Omental fat pad (tissue), 4 donors: ENCODE data around the gene NRCAM. TPM values are rescaled to one million over a fixed set of nuclear protein-coding genes. Genes with fewer than 3 reads are reported as not detected.

Experiments used
- ATAC-seq: fragments of 150-250 bp; one replicate; pipeline ENCODE4 v1.9.1; 2016; ENCODE audit warnings: mild to moderate bottlenecking, moderate library complexity; ENCODE audit not compliant: low FRiP score
- DNase-seq: peaks from one replicate; pipeline ENCODE4 v3.0.0-alpha.2; 2019; ENCODE audit warnings: low spot score
- total RNA-seq, 4 donors: library from RNA; depleted of rRNA; stranded (reverse); fragments of >200 nt; gene quantifications; one replicate each; pipeline ENCODE4 v1.1.0, GENCODE V29; 2016
- TF ChIP-seq, protein P1 (sequence below), 3 donors: fragments of 450-650 bp; IDR thresholded peaks; one replicate each; pipeline ENCODE4 v1.5.1; 2016 to 2017; ENCODE audit warnings: antibody characterized with exemption in 3 of 3, mild to moderate bottlenecking in 3 of 3, moderate library complexity in 2 of 3

Gene NRCAM
- total RNA-seq, 4 donors from 2014 or later, result 1.9 to 6.5 (median 4.6) TPM

DNA sequence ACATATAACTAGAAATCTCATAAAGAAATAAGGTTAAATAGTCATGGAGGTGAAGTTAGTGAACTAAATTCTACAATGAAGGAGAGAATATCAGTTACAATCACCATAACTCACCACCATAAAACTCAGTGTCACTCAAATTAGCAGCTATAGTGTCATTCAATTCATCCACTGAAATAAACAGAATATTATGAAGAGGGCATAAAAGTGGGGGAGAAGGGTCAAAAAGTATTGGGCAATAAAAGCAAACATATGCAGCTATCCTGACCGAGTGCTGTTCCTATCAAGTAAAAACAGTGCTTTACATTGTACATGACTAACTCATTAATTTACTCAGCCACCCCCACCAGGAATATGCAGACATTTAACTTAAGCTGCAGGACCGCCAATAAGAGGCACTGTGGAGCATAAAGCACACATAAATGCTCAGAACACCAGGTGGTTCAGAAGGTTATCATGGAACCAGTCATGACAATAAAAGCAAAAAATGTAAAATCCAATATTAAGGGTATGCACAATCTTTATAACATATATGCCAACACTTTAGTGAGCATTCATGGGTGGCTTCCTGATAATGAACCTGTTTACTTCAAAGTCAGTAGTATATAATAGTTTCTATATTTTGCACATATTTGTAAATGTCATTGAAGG, 230.6 kb downstream of the NRCAM start:
- DNase-seq, result no peak
- TF ChIP-seq, protein P1, sequence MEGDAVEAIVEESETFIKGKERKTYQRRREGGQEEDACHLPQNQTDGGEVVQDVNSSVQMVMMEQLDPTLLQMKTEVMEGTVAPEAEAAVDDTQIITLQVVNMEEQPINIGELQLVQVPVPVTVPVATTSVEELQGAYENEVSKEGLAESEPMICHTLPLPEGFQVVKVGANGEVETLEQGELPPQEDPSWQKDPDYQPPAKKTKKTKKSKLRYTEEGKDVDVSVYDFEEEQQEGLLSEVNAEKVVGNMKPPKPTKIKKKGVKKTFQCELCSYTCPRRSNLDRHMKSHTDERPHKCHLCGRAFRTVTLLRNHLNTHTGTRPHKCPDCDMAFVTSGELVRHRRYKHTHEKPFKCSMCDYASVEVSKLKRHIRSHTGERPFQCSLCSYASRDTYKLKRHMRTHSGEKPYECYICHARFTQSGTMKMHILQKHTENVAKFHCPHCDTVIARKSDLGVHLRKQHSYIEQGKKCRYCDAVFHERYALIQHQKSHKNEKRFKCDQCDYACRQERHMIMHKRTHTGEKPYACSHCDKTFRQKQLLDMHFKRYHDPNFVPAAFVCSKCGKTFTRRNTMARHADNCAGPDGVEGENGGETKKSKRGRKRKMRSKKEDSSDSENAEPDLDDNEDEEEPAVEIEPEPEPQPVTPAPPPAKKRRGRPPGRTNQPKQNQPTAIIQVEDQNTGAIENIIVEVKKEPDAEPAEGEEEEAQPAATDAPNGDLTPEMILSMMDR (IDR thresholded peaks at IDR 0.05), result no peak
- ATAC-seq, result no peak

DNA sequence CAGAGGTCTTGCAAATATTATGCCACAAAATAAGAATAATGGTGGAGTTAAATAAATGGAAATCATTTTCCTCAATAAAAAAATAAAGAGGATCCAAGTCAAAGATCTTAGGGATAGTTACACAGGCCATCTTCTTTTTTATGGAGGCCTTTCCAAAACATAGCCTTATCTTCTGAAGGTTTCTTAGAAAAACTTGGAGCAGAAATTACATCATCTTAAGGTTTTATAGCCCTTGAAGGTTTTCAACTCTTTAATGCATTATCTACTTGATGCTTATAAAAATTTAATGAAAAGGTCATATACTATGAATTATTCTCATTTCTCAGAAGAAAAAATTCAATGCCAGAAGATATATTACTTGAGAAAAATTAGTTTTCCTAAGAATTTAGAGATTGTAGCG, 231.8 kb downstream of the NRCAM start:
- no peak for ATAC-seq
- DNase-seq, result no peak

DNA sequence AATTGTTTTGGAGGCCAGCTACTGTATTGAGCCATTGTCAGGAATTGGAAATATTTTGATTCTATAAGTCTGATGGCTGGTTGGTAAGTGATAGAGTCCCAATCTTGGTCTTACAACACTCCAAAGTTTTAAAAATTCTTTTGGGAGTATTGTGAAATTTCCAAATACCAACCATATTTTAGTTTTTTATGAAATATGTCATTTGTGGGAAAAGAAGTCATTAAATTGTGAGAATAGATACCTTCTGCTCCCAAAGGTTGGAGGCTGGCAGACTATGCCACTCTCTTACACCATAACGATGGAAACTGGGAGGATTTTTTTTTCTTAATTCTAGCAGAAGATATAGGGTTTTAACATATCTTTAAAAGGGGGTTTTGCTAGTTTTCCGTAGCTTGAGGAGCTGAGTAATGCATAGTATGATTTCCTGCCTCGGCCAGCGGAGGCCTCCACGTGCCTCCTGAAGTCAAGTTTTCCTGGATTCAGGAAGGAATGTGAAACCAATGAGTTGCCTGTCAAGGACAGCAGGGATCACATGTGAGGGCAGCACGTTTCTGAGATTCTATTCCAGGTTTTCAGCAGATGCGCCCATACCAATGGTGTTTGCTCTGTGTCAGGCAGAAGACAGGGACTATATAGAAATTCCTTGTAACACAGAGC, 233.9 kb downstream of the NRCAM start:
- no peak for ATAC-seq
- TF ChIP-seq, protein P1 (IDR thresholded peaks at IDR 0.05), result no peak
- DNase-seq, result no peak

More for the DNA sequence above, 231.8 kb downstream of the NRCAM start:
- TF ChIP-seq, protein P1 (IDR thresholded peaks at IDR 0.05), result no peak

DNA sequence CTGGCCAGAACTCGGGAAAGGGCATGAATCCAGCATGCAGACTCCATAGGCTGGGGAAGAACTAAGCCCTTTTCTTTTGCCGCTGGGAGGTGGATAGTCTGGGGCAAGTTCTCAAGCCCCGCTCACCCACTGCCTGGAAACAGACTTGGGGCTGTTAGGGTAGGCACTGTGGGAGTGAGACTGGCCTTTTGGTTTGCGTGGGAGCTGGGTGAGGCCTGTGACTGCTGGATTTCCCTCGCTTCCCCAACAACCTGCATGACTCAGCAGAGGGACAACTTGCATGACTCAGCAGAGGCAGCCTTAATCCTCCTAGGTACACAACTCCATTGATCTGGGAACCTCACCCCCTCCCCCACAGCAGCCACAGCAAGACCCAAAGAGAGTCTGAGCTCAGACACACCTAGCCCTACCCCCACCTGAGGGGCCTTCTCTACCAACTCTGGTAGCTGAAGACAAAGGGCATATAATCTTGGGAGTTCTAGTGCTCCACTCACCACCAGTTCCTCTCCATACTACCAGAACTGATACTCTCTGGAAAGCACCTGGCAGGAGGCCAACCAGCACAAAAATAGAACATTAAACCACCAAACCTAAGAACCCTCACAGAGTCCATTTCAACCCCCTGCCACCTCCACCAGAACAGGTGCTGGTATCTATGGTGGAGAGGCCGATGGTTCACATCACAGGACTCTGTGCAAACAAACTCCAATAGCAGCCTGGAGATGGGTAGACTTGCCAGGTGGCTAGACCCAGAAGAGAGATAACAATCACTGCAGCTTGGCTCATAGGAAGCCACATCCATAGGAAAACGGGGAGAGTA, 244.6 kb downstream of the NRCAM start:
- ATAC-seq (no peak), DNase-seq (no peak)
- TF ChIP-seq, protein P1 (IDR thresholded peaks at IDR 0.05), result no peak

DNA sequence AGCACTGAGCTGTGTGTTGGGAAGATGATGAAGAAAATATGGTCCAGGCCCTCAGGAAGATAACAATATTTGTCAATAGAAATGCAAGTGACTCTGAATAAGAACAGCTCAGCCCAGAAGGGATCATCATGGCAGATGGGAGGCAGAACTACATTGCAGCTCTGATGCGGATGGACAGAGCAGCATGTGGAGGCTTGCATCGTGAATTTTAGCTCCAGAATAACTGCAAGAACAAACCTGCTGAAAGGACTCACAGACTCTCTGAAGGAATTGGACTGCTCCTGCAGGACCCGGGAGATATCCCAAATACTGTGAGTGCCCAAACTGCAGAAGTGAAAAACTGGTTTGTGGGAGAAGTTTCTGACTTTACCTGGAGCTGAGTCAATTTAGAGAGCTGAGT, 245.4 kb downstream of the NRCAM start:
- DNase-seq (no peak), ATAC-seq (no peak)
- TF ChIP-seq, protein P1 (IDR thresholded peaks at IDR 0.05), result no peak

DNA sequence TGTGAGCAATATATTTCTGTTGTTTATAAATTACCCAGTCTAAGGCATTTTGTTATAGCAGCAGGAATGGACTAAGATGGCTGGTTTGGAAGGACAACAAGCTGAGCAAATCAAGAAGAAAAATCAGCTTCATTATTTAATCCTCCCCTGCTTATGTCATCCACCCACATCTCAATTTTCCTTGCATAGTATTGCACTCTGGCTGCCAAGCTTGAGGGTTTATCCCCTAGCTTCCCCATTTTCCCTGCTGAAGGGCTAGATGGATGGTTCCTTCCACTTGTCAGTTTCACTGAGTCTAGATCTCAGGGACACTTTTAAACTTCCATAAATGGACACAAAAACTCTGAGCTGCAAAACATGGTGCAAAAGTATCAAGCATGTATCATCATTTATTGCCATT, 250.9 kb downstream of the NRCAM start:
- TF ChIP-seq, protein P1 (IDR thresholded peaks at IDR 0.05), result no peak
- DNase-seq (no peak), ATAC-seq (no peak)
